Thyroid gland (tissue), 4 donors: ENCODE data around the gene DYNC1I1. TPM values are rescaled to one million over a fixed set of nuclear protein-coding genes. Genes with fewer than 3 reads are reported as not detected.

ENCODE experiments used
- DNase-seq, 2 donors: peaks; one replicate each; pipeline ENCODE4 v3.0.0-alpha.2; 2019
- H3K27ac ChIP-seq, 3 donors: fragments of 200-600 bp; sonication (generic); 1 replicate in 2 of 3; 2 replicates in 1 of 3; pipeline ENCODE4 v1.5.1; 2016 to 2019; ENCODE audit warnings: mild to moderate bottlenecking in 1 of 3, moderate library complexity in 1 of 3
- H3K27me3 ChIP-seq: fragments of 200-600 bp; sonication (generic); one replicate; pipeline ENCODE4 v1.5.1; 2019
- H3K36me3 ChIP-seq, 2 donors: fragments of 200-600 bp; sonication (generic); one replicate each; pipeline ENCODE4 v1.5.1; 2016 to 2019
- H3K4me1 ChIP-seq, 2 donors: fragments of 200-600 bp; sonication (generic); one replicate each; pipeline ENCODE4 v1.5.1; 2017 to 2019
- H3K4me3 ChIP-seq, 3 donors: fragments of 200-600 bp; sonication (generic); replicated peaks in 1 of 3; 1 replicate in 2 of 3; 2 replicates in 1 of 3; pipeline ENCODE4 v1.5.1; 2016; ENCODE audit warnings: mild to moderate bottlenecking in 1 of 3
- H3K9me3 ChIP-seq: fragments of 200-600 bp; sonication (generic); one replicate; pipeline ENCODE4 v1.5.1; 2017
- CTCF ChIP-seq, 6 experiments: fragments of 200-600 bp in 3 of 6; fragments of 450-650 bp in 3 of 6; sonication (generic) in 3 of 6; IDR thresholded peaks; one replicate each; pipeline ENCODE4 v1.5.1; 2016 to 2019; ENCODE audit warnings: antibody characterized with exemption in 6 of 6, mild to moderate bottlenecking in 2 of 6, inconsistent platforms in 1 of 6, moderate library complexity in 1 of 6
- POLR2A ChIP-seq, 2 donors: fragments of 450-650 bp; IDR thresholded peaks; one replicate each; pipeline ENCODE4 v1.6.1; 2017; ENCODE audit warnings: antibody characterized with exemption in 2 of 2, mild to moderate bottlenecking in 2 of 2, moderate library complexity in 1 of 2
- WGBS, 2 donors: methylation state at CpG; one replicate each; pipeline ENCODE4 v1.1.5; 2017; 5-methylcytosine and 5-hydroxymethylcytosine counted together
- intact Hi-C: fragments of 100-400 bp; cut with DNase I; formaldehyde crosslinking; loops from one replicate; pipeline ENCODE4 v1.15.1; 2023
- total RNA-seq, 4 donors: library from RNA; depleted of rRNA; stranded (reverse); fragments of >200 nt; gene quantifications; one replicate each; pipeline ENCODE4 v1.2.3, GENCODE V29; 2016

Gene DYNC1I1
- total RNA-seq, 4 donors from 2014 or later, result 6.6 to 12.8 (median 10.5) TPM

DNA sequence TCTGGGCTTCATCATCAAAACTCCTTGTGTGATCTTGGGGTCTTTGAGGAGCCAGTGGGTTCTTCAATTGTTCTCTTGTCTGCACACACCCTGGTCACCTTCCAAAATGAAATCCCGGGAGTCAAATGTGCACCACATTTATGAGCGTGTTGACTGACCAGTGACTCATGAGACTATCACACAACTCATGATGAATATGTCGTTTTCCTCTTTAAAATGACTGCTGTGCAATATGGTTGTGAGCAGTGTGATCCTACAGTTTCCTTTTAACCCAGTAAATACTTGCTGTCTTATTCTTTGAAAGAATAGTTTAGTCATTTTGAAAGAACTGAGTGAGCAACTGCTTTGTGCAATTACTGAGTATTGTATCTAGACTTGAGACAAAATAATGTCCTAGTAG is 149.2 kb downstream of the DYNC1I1 start:
- intact Hi-C loops, result no loop called here
- WGBS, 2 donors, result 82 to 87% methylated on average over 3 of the region's 3 CpGs

DNA sequence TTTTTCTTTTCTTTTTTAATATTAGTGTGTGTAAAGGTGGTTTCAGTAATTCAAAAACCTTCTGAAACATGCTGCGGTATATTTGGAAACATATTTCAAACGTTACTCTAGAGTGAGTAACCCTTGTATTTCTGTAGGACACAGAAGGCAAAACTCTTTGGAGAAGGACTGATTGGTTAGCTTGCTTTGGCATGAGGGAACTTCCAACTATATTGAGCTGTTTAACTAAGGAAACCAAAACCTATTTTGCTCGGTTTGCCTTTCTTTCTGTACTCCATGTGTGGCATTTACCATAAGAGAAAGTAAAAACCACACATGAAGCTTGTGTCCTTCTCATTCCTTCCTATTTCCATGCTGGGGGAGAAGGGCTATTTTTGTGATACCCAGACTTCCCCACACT is 149.8 kb downstream of the DYNC1I1 start:
- H3K4me3 ChIP-seq, result no peak overlapping the region
- intact Hi-C loops, result no loop called here
- H3K9me3 ChIP-seq, result no peaks in the 10 kb centered on the region
- H3K4me1 ChIP-seq, result no peaks in the 10 kb centered on the region
- H3K27ac ChIP-seq, result no peak overlapping the region
- H3K36me3 ChIP-seq, result no peaks in the 10 kb centered on the region
- TF ChIP-seq CTCF (IDR thresholded peaks at IDR 0.05) (no peak), POLR2A (IDR thresholded peaks at IDR 0.05) (no peak)
- no peaks in the 10 kb centered on the region for H3K27me3 ChIP-seq
- WGBS, 2 donors, result 77 to 79% methylated on average over 3 of the region's 3 CpGs
- no peak for DNase-seq

More for the DNA sequence above, 149.2 kb downstream of the DYNC1I1 start:
- Histone ChIP-seq H3K36me3 (no peaks in the 10 kb centered on the region), H3K27ac (no peak overlapping the region), H3K4me3 (no peak overlapping the region), H3K4me1 (no peaks in the 10 kb centered on the region), H3K9me3 (no peaks in the 10 kb centered on the region), H3K27me3 (no peaks in the 10 kb centered on the region)
- DNase-seq, result no peak
- TF ChIP-seq POLR2A (IDR thresholded peaks at IDR 0.05) (no peak), CTCF (IDR thresholded peaks at IDR 0.05) (no peak)

GRCh38 chr7:95925236-95925635 is 152.9 kb downstream of the DYNC1I1 start:
- no peak for DNase-seq
- Histone ChIP-seq H3K27me3 (no peaks in the 10 kb centered on the region), H3K9me3 (no peaks in the 10 kb centered on the region), H3K27ac (no peak overlapping the region), H3K36me3 (no peaks in the 10 kb centered on the region), H3K4me3 (no peak overlapping the region), H3K4me1 (no peaks in the 10 kb centered on the region)
- TF ChIP-seq CTCF (IDR thresholded peaks at IDR 0.05) (no peak), POLR2A (IDR thresholded peaks at IDR 0.05) (no peak)
- 83 to 86% methylated on average over 3 of the region's 3 CpGs for WGBS, 2 donors
- intact Hi-C loops, result no loop called here

DNA sequence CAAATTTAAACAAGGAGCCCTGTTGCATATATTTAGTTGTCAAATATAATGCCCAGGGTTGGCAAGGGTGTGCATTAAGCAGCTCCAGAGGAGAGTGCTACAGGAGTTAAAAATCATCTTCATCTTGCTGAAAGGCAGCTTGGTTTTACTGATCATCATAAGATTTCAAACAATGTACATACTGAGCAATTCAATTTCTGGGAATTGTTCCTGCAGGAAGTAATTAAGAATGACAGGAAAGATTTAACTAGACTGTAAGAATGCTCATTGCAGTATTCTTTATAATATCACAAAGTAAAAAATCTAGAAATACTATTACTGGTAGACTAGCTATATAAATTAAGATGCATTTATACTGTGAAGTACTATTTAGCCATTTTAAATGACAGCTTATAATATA is 153.6 kb downstream of the DYNC1I1 start:
- H3K27me3 ChIP-seq, result no peaks in the 10 kb centered on the region
- no peaks in the 10 kb centered on the region for H3K4me1 ChIP-seq
- intact Hi-C loops, result no loop called here
- DNase-seq, result no peak
- no peak overlapping the region for H3K27ac ChIP-seq
- H3K4me3 ChIP-seq, result no peak overlapping the region
- TF ChIP-seq CTCF (IDR thresholded peaks at IDR 0.05) (no peak), POLR2A (IDR thresholded peaks at IDR 0.05) (no peak)
- no peaks in the 10 kb centered on the region for H3K36me3 ChIP-seq
- H3K9me3 ChIP-seq, result no peaks in the 10 kb centered on the region

GRCh38 chr7:95927756-95928155 is 155.4 kb downstream of the DYNC1I1 start:
- WGBS, 2 donors, result 88 to 96% methylated on average over 5 of the region's 5 CpGs

More at GRCh38 chr7:95927756-95928155, 155.4 kb downstream of the DYNC1I1 start:
- no peak for DNase-seq
- Histone ChIP-seq H3K27me3 (no peaks in the 10 kb centered on the region), H3K4me1 (no peaks in the 10 kb centered on the region), H3K4me3 (no peak overlapping the region), H3K9me3 (no peaks in the 10 kb centered on the region), H3K36me3 (no peaks in the 10 kb centered on the region), H3K27ac (no peak overlapping the region)
- TF ChIP-seq CTCF (IDR thresholded peaks at IDR 0.05), result no peak
- no peak for TF ChIP-seq POLR2A (IDR thresholded peaks at IDR 0.05)
- intact Hi-C loops, result no loop called here
